Endothelial cell (in vitro differentiated cells): ENCODE data around the gene FNDC5. TPM values are rescaled to one million over a fixed set of nuclear protein-coding genes. Genes with fewer than 3 reads are reported as not detected.

Experiments
- DNase-seq: peaks from one replicate; pipeline ENCODE4 v3.0.0; 2021; ENCODE audit warnings: low spot score
- H3K27ac Mint-ChIP-seq: one replicate; pipeline ENCODE4 v1.8.0; 2021; ENCODE audit warnings: mixed read lengths, inconsistent platforms; ENCODE audit not compliant: unreplicated experiment
- H3K27me3 Mint-ChIP-seq: one replicate; pipeline ENCODE4 v1.8.0; 2021; ENCODE audit warnings: mild to moderate bottlenecking, moderate library complexity, mixed read lengths, inconsistent platforms; ENCODE audit not compliant: unreplicated experiment
- H3K36me3 Mint-ChIP-seq: one replicate; pipeline ENCODE4 v1.8.0; 2021; ENCODE audit warnings: mild to moderate bottlenecking, low read depth, mixed read lengths, inconsistent platforms; ENCODE audit not compliant: unreplicated experiment
- H3K4me1 Mint-ChIP-seq: one replicate; pipeline ENCODE4 v1.8.0; 2021; ENCODE audit warnings: mild to moderate bottlenecking, mixed read lengths, inconsistent platforms; ENCODE audit not compliant: unreplicated experiment
- H3K4me3 Mint-ChIP-seq: one replicate; pipeline ENCODE4 v1.8.0; 2021; ENCODE audit warnings: mild to moderate bottlenecking, mixed read lengths, inconsistent platforms; ENCODE audit not compliant: unreplicated experiment
- H3K9me3 Mint-ChIP-seq: one replicate; pipeline ENCODE4 v1.8.0; 2021; ENCODE audit warnings: mixed read lengths, inconsistent platforms; ENCODE audit not compliant: unreplicated experiment
- total RNA-seq: library from RNA; stranded (reverse); fragmentation: NEBNext Ultra II Directional; extraction: Animal tissue kit (Norgen Biotek cat#: 25700); gene quantifications from one replicate; pipeline ENCODE4 v1.2.1, GENCODE V29; 2021; ENCODE audit not compliant: unreplicated experiment
- TF ChIP-seq, protein P1 (sequence below): fragments of 200-600 bp; sonication (generic); IDR thresholded peaks from one replicate; pipeline ENCODE4 v1.5.0; 2021; ENCODE audit warnings: antibody characterized with exemption; ENCODE audit not compliant: unreplicated experiment

The FNDC5 gene
- total RNA-seq, 1 donor from 2014 or later, result 5.5 TPM

GRCh38 chr1:32828341-32828740 is 42.4 kb downstream of the FNDC5 start:
- Mint-ChIP-seq H3K4me1 (no peaks in the 10 kb centered on the region), H3K9me3 (no peaks in the 10 kb centered on the region), H3K4me3 (peak overlapping the region; percentile 24), H3K27me3 (no peaks in the 10 kb centered on the region), H3K27ac (no peak overlapping the region), H3K36me3 (peaks cover 17% of the 10 kb centered on the region)
- TF ChIP-seq, protein P1, sequence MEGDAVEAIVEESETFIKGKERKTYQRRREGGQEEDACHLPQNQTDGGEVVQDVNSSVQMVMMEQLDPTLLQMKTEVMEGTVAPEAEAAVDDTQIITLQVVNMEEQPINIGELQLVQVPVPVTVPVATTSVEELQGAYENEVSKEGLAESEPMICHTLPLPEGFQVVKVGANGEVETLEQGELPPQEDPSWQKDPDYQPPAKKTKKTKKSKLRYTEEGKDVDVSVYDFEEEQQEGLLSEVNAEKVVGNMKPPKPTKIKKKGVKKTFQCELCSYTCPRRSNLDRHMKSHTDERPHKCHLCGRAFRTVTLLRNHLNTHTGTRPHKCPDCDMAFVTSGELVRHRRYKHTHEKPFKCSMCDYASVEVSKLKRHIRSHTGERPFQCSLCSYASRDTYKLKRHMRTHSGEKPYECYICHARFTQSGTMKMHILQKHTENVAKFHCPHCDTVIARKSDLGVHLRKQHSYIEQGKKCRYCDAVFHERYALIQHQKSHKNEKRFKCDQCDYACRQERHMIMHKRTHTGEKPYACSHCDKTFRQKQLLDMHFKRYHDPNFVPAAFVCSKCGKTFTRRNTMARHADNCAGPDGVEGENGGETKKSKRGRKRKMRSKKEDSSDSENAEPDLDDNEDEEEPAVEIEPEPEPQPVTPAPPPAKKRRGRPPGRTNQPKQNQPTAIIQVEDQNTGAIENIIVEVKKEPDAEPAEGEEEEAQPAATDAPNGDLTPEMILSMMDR, result peak; percentile 35
- DNase-seq, result no peak

- H3K9me3 Mint-ChIP-seq, result no peaks in the 10 kb centered on the region
- H3K4me1 Mint-ChIP-seq, result no peaks in the 10 kb centered on the region
- H3K36me3 Mint-ChIP-seq, result peaks cover 14% of the 10 kb centered on the region
- no peak overlapping the region for H3K27ac Mint-ChIP-seq
- TF ChIP-seq, protein P1, result no peak
- H3K27me3 Mint-ChIP-seq, result peaks cover 2% of the 10 kb centered on the region
- no peak overlapping the region for H3K4me3 Mint-ChIP-seq
- no peak for DNase-seq
These were observed 45.5 kb downstream of the FNDC5 start for GRCh38 chr1:32825181-32825580.

DNA sequence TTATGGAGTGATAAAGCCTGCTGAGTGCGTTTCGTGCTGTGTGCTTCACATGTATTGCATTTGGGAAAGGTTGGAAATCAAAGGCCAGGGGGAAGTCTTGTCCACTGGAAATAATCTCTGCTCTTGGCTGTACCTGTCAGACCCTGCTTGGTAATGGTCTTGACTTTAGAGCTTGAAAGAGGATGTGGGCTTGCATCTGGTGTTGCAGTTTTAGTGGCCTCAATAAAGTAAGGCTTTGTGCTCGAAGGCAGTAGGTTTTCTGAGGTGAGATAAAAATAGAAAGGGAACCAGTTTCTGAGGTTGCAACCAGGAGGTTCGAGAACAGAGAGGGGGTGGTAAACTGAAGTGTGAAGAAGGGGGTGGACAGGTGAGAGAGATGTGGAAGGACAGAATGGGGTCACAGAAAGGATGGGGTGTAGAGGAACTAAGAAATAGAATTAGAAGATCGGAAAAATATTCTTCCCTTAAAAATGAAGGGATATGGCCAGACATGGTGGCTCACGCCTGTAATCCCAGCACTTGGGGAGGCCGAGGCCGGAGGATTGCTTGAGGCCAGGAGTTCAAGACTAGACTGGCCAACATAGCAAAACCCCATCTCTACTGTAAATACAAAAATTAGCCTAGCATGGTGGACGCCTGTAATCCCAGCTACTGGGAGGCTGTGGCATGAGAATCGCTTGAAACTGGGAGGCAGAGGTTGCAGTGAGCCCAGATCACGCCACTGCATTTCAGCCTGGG is 51.7 kb downstream of the FNDC5 start:
- TF ChIP-seq, protein P1, result no peak
- Mint-ChIP-seq H3K27ac (peak overlapping the region; percentile 91), H3K36me3 (peaks cover 7% of the 10 kb centered on the region), H3K4me1 (peaks cover 21% of the 10 kb centered on the region), H3K4me3 (peak overlapping the region; percentile 99), H3K27me3 (peaks cover 2% of the 10 kb centered on the region), H3K9me3 (no peaks in the 10 kb centered on the region)
- no peak for DNase-seq

DNA sequence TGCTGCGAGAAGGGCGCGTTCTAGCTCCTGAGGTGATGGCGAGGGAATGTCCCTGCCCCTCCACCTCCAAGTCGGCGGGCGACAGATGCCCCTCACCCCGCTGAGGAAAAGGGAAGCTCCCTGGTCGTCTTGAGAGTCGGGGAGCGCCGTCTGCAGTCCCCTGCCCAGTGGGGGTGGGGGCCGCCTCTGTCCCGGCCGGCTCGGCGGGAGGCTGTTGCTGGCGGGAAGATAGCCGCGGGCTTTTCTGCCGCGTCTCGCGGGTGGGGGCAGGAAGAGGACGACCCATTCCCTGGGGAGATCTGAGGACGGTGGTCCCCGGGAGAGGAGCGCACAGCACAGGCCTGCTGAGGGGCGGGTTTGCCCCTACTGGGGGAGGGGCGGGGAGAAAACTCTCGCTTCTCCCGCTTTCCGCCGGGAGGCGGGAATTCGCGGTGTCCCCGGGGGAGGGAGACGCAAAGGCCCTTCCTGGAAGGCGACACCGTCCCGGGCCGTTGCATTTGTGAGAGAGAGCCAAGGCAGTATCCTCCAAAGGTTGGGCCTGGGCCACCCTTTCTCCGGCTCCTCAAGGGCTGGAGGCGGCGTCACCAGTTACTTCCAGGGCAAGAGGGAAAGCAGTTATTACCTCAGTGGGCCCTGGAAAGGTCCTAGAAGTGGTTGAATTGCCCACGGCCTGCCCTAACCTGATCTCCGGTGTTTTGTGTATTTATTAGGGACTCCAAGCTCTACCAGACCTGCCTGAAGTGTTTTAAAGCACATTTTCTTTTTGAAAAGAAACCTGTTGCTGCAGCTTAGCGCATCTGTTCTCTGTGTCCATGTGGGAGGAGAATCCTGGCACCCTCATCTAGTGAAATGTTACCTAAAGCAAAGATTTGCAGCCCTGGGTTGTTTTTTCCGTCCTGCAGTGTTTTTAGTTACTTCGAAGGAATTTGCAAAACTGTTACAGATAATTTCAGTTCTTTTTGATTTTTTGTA is 52.6 kb downstream of the FNDC5 start:
- peak overlapping the region; percentile 99 for H3K4me3 Mint-ChIP-seq
- peaks cover 12% of the 10 kb centered on the region for H3K36me3 Mint-ChIP-seq
- peaks cover 27% of the 10 kb centered on the region for H3K4me1 Mint-ChIP-seq
- peak overlapping the region; percentile 91 for H3K27ac Mint-ChIP-seq
- peaks cover 2% of the 10 kb centered on the region for H3K27me3 Mint-ChIP-seq
- no peaks in the 10 kb centered on the region for H3K9me3 Mint-ChIP-seq
- TF ChIP-seq, protein P1, result no peak
- DNase-seq, result peak; percentile 69
